Karpas-422 (cell line): Measurements from ENCODE around the gene DTD1. TPM values are rescaled to one million over a fixed set of nuclear protein-coding genes. Genes with fewer than 3 reads are reported as not detected.
A peak's percentile ranks its signal among the peaks of the same experiment; 100 is the strongest.

ENCODE experiments used
- DNase-seq: peaks from one replicate; pipeline ENCODE4 v3.0.0-alpha.2; 2015
- H2AFZ ChIP-seq: fragments of 200-600 bp; sonication (generic); 2 replicates; pipeline ENCODE4 v1.6.1; 2014; ENCODE audit warnings: antibody characterized with exemption, low read length, mixed read lengths
- H3K27ac ChIP-seq: fragments of 200-600 bp; sonication (generic); 2 replicates; pipeline ENCODE4 v1.5.1; 2014; ENCODE audit warnings: mild to moderate bottlenecking, low read length, moderate library complexity
- H3K27me3 ChIP-seq: fragments of 200-600 bp; sonication (generic); 2 replicates; pipeline ENCODE4 v1.6.1; 2014; ENCODE audit warnings: low read length, mixed read lengths
- H3K36me3 ChIP-seq: fragments of 200-600 bp; sonication (generic); 2 replicates; pipeline ENCODE4 v1.6.1; 2014; ENCODE audit warnings: low read length, mixed read lengths; ENCODE audit not compliant: insufficient read depth
- H3K4me1 ChIP-seq: fragments of 200-600 bp; sonication (generic); 2 replicates; pipeline ENCODE4 v1.6.1; 2014; ENCODE audit warnings: mild to moderate bottlenecking, low read length, mixed read lengths
- H3K4me2 ChIP-seq: fragments of 200-600 bp; sonication (generic); 2 replicates; pipeline ENCODE4 v1.6.1; 2014; ENCODE audit warnings: low read length, low read depth, mild to moderate bottlenecking; ENCODE audit not compliant: poor library complexity, severe bottlenecking
- H3K4me3 ChIP-seq: fragments of 200-600 bp; sonication (generic); 2 replicates; pipeline ENCODE4 v1.5.1; 2014; ENCODE audit warnings: mild to moderate bottlenecking, antibody characterized with exemption, low read length, mixed read lengths
- H3K79me2 ChIP-seq: fragments of 200-600 bp; sonication (generic); 2 replicates; pipeline ENCODE4 v1.6.1; 2014; ENCODE audit warnings: mild to moderate bottlenecking, low read length, mixed read lengths
- H3K9ac ChIP-seq: fragments of 200-600 bp; sonication (generic); 2 replicates; pipeline ENCODE4 v1.6.0; 2014; ENCODE audit warnings: low read length
- H3K9me2 ChIP-seq: fragments of 200-600 bp; sonication (generic), shearing (Covaris generic); replicated peaks from 2 replicates; pipeline ENCODE4 v1.6.0; 2014; ENCODE audit warnings: mild to moderate bottlenecking, low read length, moderate library complexity; ENCODE audit not compliant: insufficient read depth
- H3K9me3 ChIP-seq: fragments of 300-700, 200-600 bp; sonication (generic); 2 replicates; pipeline ENCODE4 v1.6.1; 2014; ENCODE audit warnings: low read length, mixed read lengths
- H4K20me1 ChIP-seq: fragments of 200-600 bp; sonication (generic); 2 replicates; pipeline ENCODE4 v1.6.1; 2014; ENCODE audit warnings: mild to moderate bottlenecking, antibody characterized with exemption, low read length, low read depth; ENCODE audit not compliant: insufficient read depth
- total RNA-seq: library from RNA; depleted of rRNA; stranded (reverse); fragments of >200 nt; shearing (Covaris generic); gene quantifications from 2 replicates; pipeline ENCODE4 v1.2.3, GENCODE V29; 2014; ENCODE audit warnings: low replicate concordance

The DTD1 gene
- total RNA-seq, 1 experiment from 2014 or later, result 84.9 TPM

- DNase-seq, result peak; percentile 54
- peak overlapping the region; percentile 84 for H3K9ac ChIP-seq
- H2AFZ ChIP-seq, result peak overlapping the region; percentile 50
- H3K79me2 ChIP-seq, result peaks cover 27% of the 10 kb centered on the region
- peaks cover 4% of the 10 kb centered on the region; the same call in 1 of the 2 replicates for H4K20me1 ChIP-seq
- no peaks in the 10 kb centered on the region for H3K9me3 ChIP-seq
- peaks cover 15% of the 10 kb centered on the region for H3K4me1 ChIP-seq
- no peaks in the 10 kb centered on the region for H3K27me3 ChIP-seq
- H3K4me3 ChIP-seq, result peak overlapping the region; percentile 89
- peak overlapping the region; percentile 90 for H3K4me2 ChIP-seq
- peak overlapping the region; percentile 40 for H3K27ac ChIP-seq
- H3K36me3 ChIP-seq, result peaks cover 16% of the 10 kb centered on the region
- H3K9me2 ChIP-seq, result no peaks in the 10 kb centered on the region
These were observed 20.1 kb upstream of the DTD1 start for GRCh38 chr20:18567739-18568091.

- no peak overlapping the region for H3K27ac ChIP-seq
- no peaks in the 10 kb centered on the region for H3K9me3 ChIP-seq
- no peak overlapping the region for H3K4me3 ChIP-seq
- H2AFZ ChIP-seq, result no peak overlapping the region
- H3K36me3 ChIP-seq, result peaks cover 13% of the 10 kb centered on the region
- H4K20me1 ChIP-seq, result peaks cover 4% of the 10 kb centered on the region; the same call in 1 of the 2 replicates
- H3K79me2 ChIP-seq, result peaks cover 27% of the 10 kb centered on the region
- no peak for DNase-seq
- no peaks in the 10 kb centered on the region for H3K27me3 ChIP-seq
- no peak overlapping the region for H3K9ac ChIP-seq
- H3K4me2 ChIP-seq, result no peak overlapping the region
- H3K4me1 ChIP-seq, result peaks cover 11% of the 10 kb centered on the region
- H3K9me2 ChIP-seq, result no peaks in the 10 kb centered on the region
These were observed 16.8 kb upstream of the DTD1 start for GRCh38 chr20:18571009-18571408.

GRCh38 chr20:18571578-18571977, 16.3 kb upstream of the DTD1 start:
- no peaks in the 10 kb centered on the region for H3K27me3 ChIP-seq
- no peak overlapping the region for H3K4me3 ChIP-seq
- peaks cover 6% of the 10 kb centered on the region for H3K4me1 ChIP-seq
- no peaks in the 10 kb centered on the region for H3K9me3 ChIP-seq
- no peak overlapping the region for H3K4me2 ChIP-seq
- peaks cover 13% of the 10 kb centered on the region for H3K36me3 ChIP-seq
- H4K20me1 ChIP-seq, result peaks cover 4% of the 10 kb centered on the region; the same call in 1 of the 2 replicates
- peaks cover 24% of the 10 kb centered on the region for H3K79me2 ChIP-seq
- no peak overlapping the region for H2AFZ ChIP-seq
- no peak overlapping the region for H3K27ac ChIP-seq
- no peak overlapping the region for H3K9ac ChIP-seq
- no peak for DNase-seq
- H3K9me2 ChIP-seq, result no peaks in the 10 kb centered on the region

- peaks cover 8% of the 10 kb centered on the region for H3K4me1 ChIP-seq
- DNase-seq, result no peak
- no peaks in the 10 kb centered on the region for H3K79me2 ChIP-seq
- no peaks in the 10 kb centered on the region for H3K9me2 ChIP-seq
- no peaks in the 10 kb centered on the region for H3K27me3 ChIP-seq
- no peak overlapping the region for H3K4me2 ChIP-seq
- no peaks in the 10 kb centered on the region for H3K36me3 ChIP-seq
- H3K9me3 ChIP-seq, result no peaks in the 10 kb centered on the region
- no peaks in the 10 kb centered on the region for H4K20me1 ChIP-seq
- no peak overlapping the region for H2AFZ ChIP-seq
- no peak overlapping the region for H3K4me3 ChIP-seq
- no peak overlapping the region for H3K27ac ChIP-seq
- no peak overlapping the region for H3K9ac ChIP-seq
These were observed 9.9 kb upstream of the DTD1 start for GRCh38 chr20:18577942-18578341.

GRCh38 chr20:18578581-18578980, 9.3 kb upstream of the DTD1 start:
- no peaks in the 10 kb centered on the region for H3K27me3 ChIP-seq
- H3K9me3 ChIP-seq, result no peaks in the 10 kb centered on the region
- H2AFZ ChIP-seq, result peak overlapping the region; percentile 23
- no peaks in the 10 kb centered on the region for H3K36me3 ChIP-seq
- H3K4me1 ChIP-seq, result peaks cover 8% of the 10 kb centered on the region
- H4K20me1 ChIP-seq, result no peaks in the 10 kb centered on the region
- H3K4me2 ChIP-seq, result no peak overlapping the region
- no peak for DNase-seq
- no peak overlapping the region for H3K9ac ChIP-seq
- H3K9me2 ChIP-seq, result no peaks in the 10 kb centered on the region
- H3K79me2 ChIP-seq, result no peaks in the 10 kb centered on the region
- H3K27ac ChIP-seq, result no peak overlapping the region
- H3K4me3 ChIP-seq, result no peak overlapping the region

- no peak for DNase-seq
- Histone ChIP-seq H3K9me2 (no peaks in the 10 kb centered on the region), H3K9me3 (no peaks in the 10 kb centered on the region), H3K4me2 (no peak overlapping the region), H3K4me1 (peaks cover 8% of the 10 kb centered on the region), H3K4me3 (no peak overlapping the region), H3K9ac (no peak overlapping the region), H3K36me3 (no peaks in the 10 kb centered on the region), H3K27me3 (no peaks in the 10 kb centered on the region), H2AFZ (no peak overlapping the region), H4K20me1 (no peaks in the 10 kb centered on the region), H3K27ac (no peak overlapping the region), H3K79me2 (no peaks in the 10 kb centered on the region)
These were observed 7.8 kb upstream of the DTD1 start for GRCh38 chr20:18580012-18580411.

- H3K9me2 ChIP-seq, result no peaks in the 10 kb centered on the region
- no peak for DNase-seq
- no peaks in the 10 kb centered on the region for H3K36me3 ChIP-seq
- peaks cover 20% of the 10 kb centered on the region for H3K79me2 ChIP-seq
- H4K20me1 ChIP-seq, result no peaks in the 10 kb centered on the region
- H3K27me3 ChIP-seq, result no peaks in the 10 kb centered on the region
- H3K9me3 ChIP-seq, result no peaks in the 10 kb centered on the region
- H3K4me3 ChIP-seq, result no peak overlapping the region
- no peak overlapping the region for H3K4me2 ChIP-seq
- H2AFZ ChIP-seq, result no peak overlapping the region
- peaks cover 24% of the 10 kb centered on the region for H3K4me1 ChIP-seq
- H3K9ac ChIP-seq, result no peak overlapping the region
- no peak overlapping the region for H3K27ac ChIP-seq
These were observed 2.7 kb upstream of the DTD1 start for GRCh38 chr20:18585134-18585533.

GRCh38 chr20:18588574-18588933, 700 bp downstream of the DTD1 start:
- DNase-seq, result peak; percentile 60

More at GRCh38 chr20:18588574-18588933, 700 bp downstream of the DTD1 start:
- Histone ChIP-seq H3K4me3 (peak overlapping the region; percentile 96), H3K9ac (peak overlapping the region; percentile 84), H3K4me1 (peaks cover 45% of the 10 kb centered on the region), H2AFZ (0 out of 2 replicates have a peak overlapping the region, but pooled peaks have one; percentile 17), H3K36me3 (no peaks in the 10 kb centered on the region), H3K9me2 (no peaks in the 10 kb centered on the region), H4K20me1 (no peaks in the 10 kb centered on the region), H3K9me3 (no peaks in the 10 kb centered on the region), H3K27me3 (no peaks in the 10 kb centered on the region), H3K79me2 (peaks cover 54% of the 10 kb centered on the region), H3K4me2 (peak overlapping the region; percentile 91), H3K27ac (peak overlapping the region; percentile 69)
